Measurements from ENCODE around the gene TXNDC2.

TXNDC2 gene

DNA sequence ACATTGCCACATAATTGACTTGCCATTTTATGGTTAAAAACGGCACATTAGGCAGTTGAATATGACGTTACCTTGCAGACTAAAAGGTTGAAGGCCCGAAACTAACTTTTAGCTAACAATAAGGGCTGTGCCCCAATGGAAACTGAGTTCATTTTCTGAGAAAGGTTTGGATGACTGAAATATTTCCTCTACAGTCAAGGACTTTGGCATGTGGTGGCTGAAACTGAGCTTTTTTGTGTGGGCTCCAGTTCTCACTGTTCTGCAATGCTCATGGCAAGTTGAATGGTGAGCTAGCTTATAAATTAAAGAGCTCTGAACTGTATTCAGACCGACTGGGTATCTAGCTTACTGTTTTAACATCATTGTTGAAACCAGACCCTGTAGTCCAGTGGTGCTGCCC is 23.8 kb upstream of the TXNDC2 start:
- no peak overlapping the region for H3K4me3 Mint-ChIP-seq
- no peaks in the 10 kb centered on the region for H3K4me1 Mint-ChIP-seq
- peaks cover 14% of the 10 kb centered on the region for H3K9me3 Mint-ChIP-seq
- H3K36me3 Mint-ChIP-seq (ENCODE audit: low read depth) = peaks cover 12% of the 10 kb centered on the region
- H3K27ac Mint-ChIP-seq = no peak overlapping the region
- TF ChIP-seq, protein P1, sequence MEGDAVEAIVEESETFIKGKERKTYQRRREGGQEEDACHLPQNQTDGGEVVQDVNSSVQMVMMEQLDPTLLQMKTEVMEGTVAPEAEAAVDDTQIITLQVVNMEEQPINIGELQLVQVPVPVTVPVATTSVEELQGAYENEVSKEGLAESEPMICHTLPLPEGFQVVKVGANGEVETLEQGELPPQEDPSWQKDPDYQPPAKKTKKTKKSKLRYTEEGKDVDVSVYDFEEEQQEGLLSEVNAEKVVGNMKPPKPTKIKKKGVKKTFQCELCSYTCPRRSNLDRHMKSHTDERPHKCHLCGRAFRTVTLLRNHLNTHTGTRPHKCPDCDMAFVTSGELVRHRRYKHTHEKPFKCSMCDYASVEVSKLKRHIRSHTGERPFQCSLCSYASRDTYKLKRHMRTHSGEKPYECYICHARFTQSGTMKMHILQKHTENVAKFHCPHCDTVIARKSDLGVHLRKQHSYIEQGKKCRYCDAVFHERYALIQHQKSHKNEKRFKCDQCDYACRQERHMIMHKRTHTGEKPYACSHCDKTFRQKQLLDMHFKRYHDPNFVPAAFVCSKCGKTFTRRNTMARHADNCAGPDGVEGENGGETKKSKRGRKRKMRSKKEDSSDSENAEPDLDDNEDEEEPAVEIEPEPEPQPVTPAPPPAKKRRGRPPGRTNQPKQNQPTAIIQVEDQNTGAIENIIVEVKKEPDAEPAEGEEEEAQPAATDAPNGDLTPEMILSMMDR (IDR thresholded peaks at IDR 0.05; ENCODE audit: unreplicated experiment in 3 of 3) = no peak
- H3K27me3 Mint-ChIP-seq (ENCODE audit: low read depth) = no peaks in the 10 kb centered on the region

DNA sequence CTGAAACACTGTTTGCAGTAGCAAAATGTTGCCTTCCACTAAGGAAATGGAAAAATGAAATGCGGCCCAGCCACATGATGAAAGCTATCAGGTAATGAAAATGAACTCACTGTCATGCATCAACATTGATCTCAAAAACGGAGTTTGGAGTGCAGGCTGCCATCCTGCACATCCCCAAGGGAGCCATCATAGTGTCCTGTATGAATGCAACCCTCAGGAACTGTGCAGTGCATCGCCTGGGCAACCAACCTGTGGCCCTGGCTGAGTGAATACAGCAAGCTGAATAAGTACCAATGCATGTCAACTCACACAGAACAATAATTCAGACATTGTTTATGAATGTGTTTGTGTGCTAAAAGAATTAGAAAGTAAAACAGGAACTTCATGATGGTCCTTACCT is 23.1 kb upstream of the TXNDC2 start:
- Mint-ChIP-seq H3K27me3 (ENCODE audit: low read depth) (no peaks in the 10 kb centered on the region), H3K27ac (no peak overlapping the region), H3K36me3 (ENCODE audit: low read depth) (peaks cover 12% of the 10 kb centered on the region), H3K4me1 (no peaks in the 10 kb centered on the region), H3K4me3 (no peak overlapping the region), H3K9me3 (peaks cover 17% of the 10 kb centered on the region)
- TF ChIP-seq, protein P1 (IDR thresholded peaks at IDR 0.05; ENCODE audit: unreplicated experiment in 3 of 3) = no peak

DNA sequence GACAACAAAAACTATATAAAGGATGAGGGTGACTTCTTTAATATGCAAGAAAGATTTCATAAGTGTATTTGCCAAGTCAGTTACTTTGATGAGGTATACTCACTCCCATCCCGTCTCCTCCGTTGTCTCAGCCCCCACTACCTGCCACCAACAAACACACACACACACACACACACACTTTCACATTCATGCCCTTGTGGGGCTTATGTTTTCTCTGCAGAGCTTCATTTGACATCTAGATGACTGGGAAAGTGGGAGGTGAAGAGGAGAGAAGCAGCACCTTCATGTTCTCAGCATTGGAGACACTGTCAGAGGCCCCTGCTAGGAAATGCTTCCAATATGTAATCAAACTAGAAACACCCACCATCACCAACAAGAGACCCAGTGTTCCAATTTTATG is 22.5 kb upstream of the TXNDC2 start:
- Mint-ChIP-seq H3K9me3 (peaks cover 17% of the 10 kb centered on the region), H3K27me3 (ENCODE audit: low read depth) (no peaks in the 10 kb centered on the region), H3K4me1 (no peaks in the 10 kb centered on the region), H3K27ac (no peak overlapping the region), H3K36me3 (ENCODE audit: low read depth) (peaks cover 12% of the 10 kb centered on the region), H3K4me3 (no peak overlapping the region)
- TF ChIP-seq, protein P1 (IDR thresholded peaks at IDR 0.05; ENCODE audit: unreplicated experiment in 3 of 3) = no peak

DNA sequence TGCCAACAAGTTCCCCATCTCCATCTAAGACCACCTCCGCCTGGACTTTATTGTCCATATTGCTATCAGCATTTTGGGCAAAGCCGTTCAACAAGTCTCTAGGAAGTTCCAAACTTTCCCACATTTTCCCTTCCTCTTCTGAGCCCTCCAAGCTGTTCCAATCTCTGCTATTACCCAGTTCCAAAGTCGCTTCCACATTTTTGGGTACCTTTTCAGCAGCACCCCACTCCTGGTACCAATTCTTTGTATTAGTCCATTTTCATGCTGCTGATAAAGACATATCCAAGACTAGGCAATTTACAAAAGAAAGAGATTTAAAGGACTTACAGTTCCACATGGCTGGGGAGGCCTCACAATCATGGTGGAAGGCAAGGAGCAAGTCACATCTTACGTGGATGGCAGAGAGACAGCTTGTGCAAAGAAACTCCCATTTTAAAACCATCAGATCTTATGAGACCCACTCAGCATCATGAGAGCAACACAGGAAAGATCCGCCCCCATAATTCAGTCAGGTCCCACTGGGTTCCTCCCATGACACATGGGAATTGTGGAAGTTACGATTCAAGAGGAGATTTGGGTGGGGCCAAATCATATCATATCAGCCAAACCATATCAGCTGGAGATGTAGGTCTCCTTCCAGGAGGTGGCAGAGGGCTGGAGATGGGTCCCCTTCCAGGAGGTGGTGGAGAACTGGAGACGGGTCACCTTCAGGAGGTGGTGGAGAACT is 19.8 kb upstream of the TXNDC2 start:
- Mint-ChIP-seq H3K27me3 (ENCODE audit: low read depth) (no peaks in the 10 kb centered on the region), H3K9me3 (peaks cover 17% of the 10 kb centered on the region), H3K4me3 (no peak overlapping the region), H3K27ac (no peak overlapping the region), H3K36me3 (ENCODE audit: low read depth) (peaks cover 7% of the 10 kb centered on the region), H3K4me1 (peaks cover 16% of the 10 kb centered on the region)
- TF ChIP-seq, protein P1 (IDR thresholded peaks at IDR 0.05; ENCODE audit: unreplicated experiment in 3 of 3) = no peak

- TF ChIP-seq, protein P1 (IDR thresholded peaks at IDR 0.05; ENCODE audit: unreplicated experiment in 3 of 3) = no peak
- Mint-ChIP-seq H3K9me3 (peaks cover 17% of the 10 kb centered on the region), H3K27ac (no peak overlapping the region), H3K4me1 (peaks cover 19% of the 10 kb centered on the region), H3K4me3 (no peak overlapping the region), H3K27me3 (ENCODE audit: low read depth) (no peaks in the 10 kb centered on the region), H3K36me3 (ENCODE audit: low read depth) (peaks cover 7% of the 10 kb centered on the region)
Observed at GRCh38 chr18:9866627-9867026, 19.1 kb upstream of the TXNDC2 start.

GRCh38 chr18:9867071-9867594 is 18.6 kb upstream of the TXNDC2 start:
- Mint-ChIP-seq H3K4me1 (peaks cover 19% of the 10 kb centered on the region), H3K4me3 (no peak overlapping the region), H3K27me3 (ENCODE audit: low read depth) (no peaks in the 10 kb centered on the region), H3K36me3 (ENCODE audit: low read depth) (peaks cover 7% of the 10 kb centered on the region), H3K27ac (no peak overlapping the region), H3K9me3 (peaks cover 17% of the 10 kb centered on the region)
- TF ChIP-seq, protein P1 (IDR thresholded peaks at IDR 0.05; ENCODE audit: unreplicated experiment in 3 of 3) = no peak
